Stimulated activated naive CD4-positive, alpha-beta T cell treated with Interleukin-2 at 50 U/mL for 16 hours (primary cell): ENCODE results near the gene WDFY4.

Source experiments
- DNase-seq: peaks from one replicate; lab custom pipeline; 2025; lab: John Stamatoyannopoulos, UW

The WDFY4 gene

DNA sequence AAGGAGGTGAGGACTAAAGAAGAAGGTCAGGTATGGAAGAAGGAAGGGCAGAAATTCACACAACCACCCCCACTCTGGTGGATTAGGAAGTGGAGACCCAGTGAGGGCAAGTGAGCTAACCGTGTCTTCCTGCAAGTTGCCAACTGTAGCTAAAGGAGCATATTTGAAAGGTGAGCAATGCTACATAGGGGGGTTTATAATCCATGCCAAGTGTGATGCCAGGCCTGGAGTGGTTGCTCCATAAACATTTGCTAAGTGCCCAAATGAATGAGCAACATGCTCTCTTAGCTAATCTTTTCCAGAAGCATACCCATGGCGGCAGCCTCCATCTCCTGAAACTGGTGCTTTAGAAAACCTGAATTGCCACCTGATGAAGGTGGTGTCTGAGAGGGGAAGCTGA is 133.4 kb downstream of the WDFY4 start:
- DNase-seq = no peak

DNA sequence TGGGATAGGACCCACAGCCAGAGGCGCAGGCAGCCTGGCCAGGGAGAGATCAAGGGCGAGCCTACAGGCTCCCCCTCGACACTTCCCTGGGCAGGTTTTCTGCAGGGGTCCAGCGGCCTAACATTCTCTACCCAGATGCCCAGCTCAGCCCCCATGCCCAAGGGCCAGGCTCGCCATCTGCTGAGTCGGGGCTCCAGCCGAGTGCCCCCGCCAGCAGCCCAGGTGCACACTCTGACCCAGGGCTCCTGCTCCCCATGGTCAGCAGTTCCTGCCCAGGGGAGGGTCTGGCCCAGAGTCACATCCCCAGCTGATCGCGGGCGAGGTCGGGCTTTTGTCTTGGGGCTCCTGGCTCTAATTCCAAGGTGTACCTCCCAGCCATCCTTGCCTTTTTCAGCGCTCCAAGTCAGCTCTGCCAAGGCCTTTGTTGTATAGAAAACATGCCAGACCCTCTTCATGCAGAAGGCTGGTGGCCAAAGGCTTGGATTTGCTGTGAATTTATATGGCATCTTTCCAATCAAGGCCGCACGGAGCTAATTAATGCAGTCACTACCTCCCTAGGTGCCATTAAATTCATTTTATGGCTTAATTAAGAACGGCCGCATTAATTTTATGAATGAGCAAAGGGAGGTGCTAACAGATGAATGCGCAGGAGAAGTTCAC is 134.3 kb downstream of the WDFY4 start:
- no peak for DNase-seq

DNA sequence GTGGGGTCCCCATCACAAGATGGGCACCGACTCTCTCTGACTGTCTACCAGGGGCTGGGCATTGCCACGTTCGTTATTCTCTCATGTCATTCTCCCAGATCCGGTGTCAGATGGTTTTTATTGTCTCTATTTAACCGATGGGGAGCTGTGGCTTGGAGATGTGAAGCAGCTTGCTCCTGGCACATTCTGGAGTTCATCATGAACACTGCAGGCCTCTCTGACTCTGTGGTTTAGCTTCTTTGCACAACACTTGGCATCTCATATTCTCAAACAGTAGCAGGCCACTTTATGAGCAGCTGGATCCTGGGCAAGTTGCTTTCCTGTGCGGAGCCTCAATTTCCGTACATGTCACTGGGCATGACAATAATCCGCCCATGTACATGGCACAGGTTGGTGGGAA is 135.1 kb downstream of the WDFY4 start:
- no peak for DNase-seq

DNA sequence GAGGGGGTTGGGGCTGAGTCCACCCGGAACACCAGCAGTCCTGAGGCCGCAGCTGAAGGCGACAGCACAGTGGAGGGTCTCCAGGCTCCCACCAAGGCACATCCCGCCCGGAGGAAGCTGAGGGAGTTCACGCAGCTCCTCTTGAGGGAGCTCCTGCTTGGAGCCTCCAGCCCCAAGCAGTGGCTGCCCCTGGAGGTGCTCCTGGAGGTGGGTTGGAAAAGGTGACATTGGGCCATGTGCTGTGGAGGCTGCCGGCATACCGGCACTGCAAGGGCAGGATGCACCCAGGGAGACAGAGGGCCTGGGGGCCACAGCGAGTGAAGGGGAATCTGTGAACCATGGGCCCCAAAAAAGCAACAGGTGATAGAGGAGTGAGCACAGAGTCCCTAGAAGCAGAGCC is 135.6 kb downstream of the WDFY4 start:
- no peak for DNase-seq

DNA sequence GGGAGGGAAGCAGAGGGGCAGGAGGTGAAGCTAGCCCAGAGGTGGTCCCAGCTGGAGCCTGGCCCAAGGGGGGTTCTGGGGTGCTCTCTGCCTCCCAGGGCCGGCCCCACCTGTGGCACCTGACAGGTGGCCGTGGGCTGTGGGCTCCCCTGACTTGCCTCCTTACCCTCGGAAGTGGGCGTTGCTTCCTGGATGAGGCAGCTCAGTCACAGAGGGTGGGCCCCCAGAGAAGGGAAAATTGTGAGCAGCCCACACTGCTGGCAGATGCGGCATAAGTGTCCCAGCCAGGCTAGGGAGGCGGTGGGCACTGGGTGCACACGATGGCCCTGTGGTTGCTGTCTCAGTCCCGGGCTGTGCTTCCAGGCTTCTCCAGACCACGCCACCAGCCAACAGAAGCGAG is 136.0 kb downstream of the WDFY4 start:
- DNase-seq = no peak

DNA sequence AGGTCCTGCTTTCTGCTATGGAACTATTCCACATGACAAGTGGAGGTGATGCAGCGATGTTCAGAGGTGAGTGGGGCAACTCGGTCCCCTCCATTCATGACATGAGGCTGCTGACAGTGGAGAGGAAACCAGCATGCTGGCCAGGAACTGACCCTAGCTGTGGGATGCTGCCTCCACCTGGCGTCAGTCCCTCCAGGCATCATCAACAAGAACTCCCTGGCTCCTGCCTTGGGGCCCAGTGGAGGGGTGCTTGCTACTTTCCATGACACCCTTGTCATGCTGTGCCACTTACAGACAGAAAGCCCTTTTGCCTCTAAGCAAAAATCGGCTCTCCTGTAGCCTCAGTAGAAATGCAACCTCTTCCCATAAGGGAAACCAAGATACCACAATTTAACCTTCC is 136.4 kb downstream of the WDFY4 start:
- no peak for DNase-seq

DNA sequence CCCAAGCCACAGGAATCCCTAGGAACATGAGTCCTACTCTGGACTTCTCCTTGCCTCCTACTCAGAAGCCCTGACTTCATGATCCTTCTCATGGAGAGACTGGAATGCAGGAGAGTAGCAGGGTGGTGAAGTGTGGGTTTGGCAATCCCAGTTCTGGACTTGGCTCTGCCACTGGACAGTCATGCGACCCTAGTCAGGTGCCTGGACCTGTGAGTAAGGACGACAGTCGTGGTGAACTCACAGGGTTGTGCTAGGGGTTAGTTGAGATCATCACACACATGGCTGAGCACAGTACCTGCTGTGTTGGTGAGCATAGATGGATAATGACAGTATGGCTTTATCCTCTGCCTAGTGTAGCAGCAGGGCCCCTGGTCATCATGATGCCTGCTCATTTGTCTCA is 137.0 kb downstream of the WDFY4 start:
- no peak for DNase-seq

DNA sequence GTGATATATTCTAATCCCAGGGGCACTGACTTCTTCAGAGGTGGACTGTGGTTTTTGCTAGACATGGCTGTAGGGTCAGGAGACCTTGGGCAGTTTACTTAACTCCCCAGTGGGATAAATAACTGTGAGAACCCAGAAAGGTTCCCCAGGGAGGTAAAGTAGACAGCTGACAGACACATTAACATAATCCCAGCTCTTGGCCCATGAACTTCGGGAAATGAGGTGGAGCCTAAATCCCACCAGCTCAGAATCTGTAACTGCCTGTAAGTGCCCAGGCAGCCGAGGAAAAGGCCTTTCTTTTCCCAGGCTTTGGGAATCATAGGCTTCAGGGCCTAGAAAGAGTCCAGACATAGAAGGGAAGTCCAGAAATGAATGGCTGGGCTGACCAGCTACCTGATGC is 149.0 kb downstream of the WDFY4 start:
- DNase-seq = no peak

DNA sequence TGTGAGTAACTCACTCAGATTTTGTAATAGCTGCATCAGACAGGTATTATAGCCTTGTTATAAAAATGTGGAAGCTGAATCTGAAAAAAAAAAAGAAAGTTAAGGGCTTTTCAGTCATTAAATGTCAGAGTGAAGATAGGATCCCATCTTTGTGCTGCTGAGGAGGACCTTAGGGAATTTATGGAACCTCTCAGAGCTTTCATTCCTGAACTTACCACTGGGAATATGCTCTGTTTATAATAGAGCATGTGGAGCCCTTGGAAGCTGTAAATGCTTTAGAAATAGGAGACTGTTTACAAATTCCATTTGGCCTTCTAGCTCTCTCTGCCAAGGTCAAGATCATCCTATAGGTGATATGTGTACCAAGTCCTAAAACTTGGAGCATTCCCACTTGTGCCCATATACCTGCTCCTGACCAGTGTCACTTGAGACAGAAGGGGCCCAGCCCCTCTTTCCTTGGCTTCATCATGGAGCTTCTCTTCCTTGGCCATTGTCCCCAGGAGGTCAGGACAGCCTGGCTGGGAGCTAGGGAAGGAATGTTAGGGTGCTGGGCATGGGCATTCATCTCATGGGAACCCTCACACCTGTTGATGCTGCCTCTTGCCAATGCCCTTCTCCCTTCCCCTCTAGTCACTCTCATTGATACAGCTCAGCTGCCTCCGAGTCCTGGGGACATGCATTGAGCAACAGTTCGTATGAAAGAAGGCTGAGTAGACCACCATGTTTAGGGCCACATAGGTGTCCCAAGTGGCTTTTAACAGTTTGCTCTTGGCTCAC is 149.7 kb downstream of the WDFY4 start:
- no peak for DNase-seq

DNA sequence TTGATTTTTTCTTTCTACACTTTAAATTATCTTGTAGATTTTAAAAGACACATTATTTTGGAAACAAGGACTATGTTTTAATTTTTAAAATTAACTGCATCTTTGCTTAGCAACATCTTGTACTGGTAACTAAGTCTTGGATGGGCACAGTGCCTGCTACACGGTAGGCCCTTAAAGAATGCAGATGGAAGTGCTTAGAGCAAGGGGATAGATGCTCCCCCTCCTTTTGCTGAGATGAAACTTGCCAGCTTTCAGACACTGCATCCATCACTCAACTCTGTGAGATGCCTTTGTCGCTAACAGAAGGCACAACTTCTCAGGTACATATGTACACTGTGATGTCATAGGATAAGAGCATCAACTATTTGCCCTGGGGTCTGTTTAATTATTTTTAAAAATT is 151.1 kb downstream of the WDFY4 start:
- no peak for DNase-seq

DNA sequence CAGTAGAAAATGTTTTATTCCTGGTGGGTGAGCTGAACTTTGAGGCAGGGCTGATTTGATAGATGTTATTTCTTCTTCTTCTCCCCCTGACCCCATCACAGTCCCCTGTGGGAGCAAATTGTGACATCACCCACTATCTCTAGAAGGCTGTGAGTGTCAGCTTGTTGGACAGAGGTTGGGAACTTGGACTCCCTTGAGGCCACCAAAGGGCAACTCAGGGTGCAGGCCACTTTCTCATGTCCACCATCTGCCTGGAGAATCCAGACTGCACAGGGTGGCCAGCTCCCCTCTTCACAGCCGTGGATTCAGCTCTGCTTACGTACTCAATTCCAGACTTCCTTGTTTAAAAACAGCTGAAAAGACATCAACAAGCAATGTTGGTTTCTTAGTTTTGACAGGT is 151.9 kb downstream of the WDFY4 start:
- no peak for DNase-seq

DNA sequence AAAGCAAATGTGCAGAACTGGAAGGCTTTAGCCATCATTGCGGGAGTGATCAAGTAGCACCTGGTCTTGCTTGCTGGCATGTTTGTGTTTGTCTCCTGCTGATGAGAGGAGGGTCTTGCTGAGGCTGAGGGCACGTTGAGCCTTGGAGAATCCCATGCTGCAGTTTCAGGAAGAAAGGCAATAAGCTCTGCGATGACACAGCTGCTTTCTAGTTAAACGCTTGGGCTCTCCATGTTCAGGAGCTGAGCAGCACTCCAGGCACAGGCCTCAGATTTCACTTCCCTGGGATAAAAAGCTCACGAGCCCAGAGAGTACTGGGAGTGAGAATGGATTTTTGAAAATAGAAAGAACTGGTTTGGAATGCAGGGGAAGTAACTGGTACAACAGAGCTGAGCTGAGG is 154.2 kb downstream of the WDFY4 start:
- no peak for DNase-seq

DNA sequence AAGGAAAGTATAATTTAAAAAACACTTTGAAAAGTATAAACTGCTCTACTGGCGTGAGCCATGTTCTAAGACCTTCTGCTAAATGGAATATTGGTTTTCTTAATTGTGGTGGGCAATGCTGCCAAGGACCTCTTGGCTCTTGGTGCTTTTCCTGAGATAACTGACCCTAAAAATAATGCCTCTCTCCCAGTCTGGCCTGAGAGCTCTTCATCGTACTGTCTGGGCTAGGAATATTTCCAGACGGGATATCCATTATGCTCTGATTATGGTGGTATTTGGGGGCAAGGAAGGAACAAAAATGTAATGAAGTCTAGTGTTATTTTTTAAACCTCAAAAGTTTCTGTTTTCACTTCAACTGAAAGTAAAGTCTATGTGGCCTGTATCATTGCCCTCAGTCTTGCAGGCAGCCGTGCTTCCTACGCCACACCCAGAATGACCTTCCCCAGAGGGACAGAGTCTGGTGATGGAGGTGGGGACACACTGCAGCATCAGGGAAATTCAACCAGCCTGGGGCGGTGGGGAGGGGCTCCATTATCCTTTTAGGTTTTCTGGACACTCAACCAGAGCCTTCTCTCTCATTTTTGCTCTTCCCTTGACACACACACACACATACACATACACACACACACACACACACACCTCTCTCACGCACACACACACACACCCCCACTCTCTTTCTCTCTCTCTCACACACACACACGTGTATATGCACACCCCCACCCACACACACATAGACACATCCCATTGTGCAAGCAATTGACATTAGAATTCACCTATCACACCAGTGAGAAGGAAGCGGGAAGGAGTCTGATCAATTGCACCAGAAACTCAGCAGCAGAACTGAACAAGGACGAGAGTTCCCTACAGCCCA is 155.4 kb downstream of the WDFY4 start:
- no peak for DNase-seq

DNA sequence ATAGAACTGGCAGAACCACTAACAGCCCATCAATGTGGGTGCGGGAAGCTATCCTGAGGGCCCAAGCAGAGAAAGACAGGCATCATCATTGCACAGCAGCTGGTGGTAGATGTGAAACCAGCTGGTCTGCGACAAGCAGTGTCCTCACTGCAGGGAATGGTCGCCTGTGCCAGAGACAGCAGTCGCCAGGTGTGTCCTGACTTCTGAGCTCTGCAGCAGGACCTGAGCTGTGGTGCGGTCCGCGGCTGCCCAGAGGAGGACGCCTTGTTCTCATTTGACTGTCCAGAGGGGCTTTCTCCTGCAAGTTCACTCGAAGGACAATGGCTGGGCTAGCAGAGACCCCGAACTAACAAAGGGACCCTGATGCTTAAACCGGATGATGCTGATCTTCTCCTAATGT is 157.6 kb downstream of the WDFY4 start:
- DNase-seq = no peak

DNA sequence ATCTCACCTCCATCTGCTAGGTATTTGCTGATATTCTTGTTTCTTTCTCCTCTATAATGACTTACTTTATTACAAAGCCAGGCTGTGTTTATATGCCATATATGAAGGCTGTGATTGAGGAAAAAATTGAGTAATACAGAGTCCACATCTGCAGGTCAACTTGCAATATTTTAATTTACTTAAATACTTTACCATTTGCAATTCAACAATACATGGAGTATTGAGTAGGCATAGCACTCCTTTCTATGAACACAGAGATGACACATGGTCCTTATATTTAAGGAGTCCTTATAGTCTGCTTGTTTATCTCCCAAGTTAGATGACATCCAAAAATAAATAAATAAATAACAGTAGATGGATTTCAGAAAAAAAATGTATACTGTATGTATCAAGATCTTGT is 158.5 kb downstream of the WDFY4 start:
- no peak for DNase-seq

DNA sequence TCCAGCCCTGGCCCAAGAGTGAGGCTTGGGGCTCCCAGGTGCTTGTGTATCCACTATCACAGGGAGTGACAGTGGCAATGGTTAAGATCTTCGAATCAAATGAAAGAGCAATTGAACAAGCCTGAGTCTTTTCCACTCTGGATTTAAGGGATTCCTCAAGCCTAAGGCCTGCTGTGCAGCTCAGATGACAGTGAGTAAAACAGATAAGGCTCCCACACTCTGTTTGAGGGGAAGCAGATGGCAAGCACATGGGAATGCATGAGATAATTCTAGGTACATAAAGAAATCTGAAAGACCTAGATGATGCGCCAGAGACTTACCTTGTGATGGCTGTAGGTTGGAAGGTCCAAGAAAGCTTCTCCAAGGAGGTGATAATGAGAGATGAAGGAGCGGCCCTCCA is 159.9 kb downstream of the WDFY4 start:
- DNase-seq = no peak

DNA sequence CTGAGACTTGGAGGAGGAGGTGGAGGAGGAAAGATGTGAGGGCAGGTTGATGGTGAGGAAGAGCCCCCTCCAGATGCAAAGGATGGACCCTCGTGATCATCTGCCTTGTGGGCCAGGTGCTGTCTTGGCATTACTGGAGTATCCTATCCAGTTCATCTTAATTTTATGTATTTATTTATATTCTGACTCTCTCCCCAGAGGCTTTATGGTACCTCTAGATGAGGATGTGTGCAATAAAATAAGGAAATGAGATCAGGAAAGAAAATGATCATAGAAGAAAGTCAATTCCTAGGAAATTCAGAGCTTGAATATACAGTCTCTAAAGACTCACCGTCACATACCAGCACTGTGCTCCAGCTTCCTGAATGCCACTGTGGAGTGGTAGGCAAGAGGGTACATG is 160.8 kb downstream of the WDFY4 start:
- no peak for DNase-seq

DNA sequence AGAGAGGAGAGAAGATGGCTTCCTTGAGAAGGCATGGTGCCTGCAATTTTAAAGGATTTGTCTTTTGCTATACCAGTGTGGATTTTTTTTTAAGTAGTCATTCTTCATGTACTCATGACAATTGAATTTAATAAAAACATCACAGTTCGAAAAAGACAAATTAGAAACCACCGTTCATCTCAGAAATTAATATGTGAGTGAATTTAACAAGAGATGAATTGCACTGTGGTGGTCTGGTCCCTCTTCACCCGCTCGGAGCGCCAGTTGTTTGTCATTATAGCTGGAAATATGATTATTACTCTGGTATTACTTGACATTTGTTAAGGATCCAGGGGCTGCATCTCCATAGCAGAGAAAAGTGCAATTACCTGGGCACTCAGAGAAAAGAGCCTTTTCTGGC is 163.0 kb downstream of the WDFY4 start:
- no peak for DNase-seq

DNA sequence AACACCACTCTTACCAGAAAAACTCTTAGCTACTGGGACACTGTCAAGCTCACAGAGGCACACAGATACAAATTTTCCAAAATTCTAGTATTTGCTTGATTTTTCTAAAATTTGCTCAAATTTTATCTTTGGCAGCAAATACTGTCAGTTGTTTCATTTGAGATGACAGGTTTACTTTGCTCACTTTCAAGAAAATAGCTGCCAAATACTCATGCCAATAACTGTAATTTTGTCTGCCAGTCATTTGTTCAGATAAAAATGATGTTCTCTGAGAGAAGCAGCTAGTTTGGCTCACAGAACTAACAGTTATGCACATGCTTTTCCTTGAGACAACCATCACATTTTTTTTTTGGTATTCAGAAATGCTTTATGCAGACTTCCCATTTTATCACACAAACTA is 172.2 kb downstream of the WDFY4 start:
- no peak for DNase-seq

DNA sequence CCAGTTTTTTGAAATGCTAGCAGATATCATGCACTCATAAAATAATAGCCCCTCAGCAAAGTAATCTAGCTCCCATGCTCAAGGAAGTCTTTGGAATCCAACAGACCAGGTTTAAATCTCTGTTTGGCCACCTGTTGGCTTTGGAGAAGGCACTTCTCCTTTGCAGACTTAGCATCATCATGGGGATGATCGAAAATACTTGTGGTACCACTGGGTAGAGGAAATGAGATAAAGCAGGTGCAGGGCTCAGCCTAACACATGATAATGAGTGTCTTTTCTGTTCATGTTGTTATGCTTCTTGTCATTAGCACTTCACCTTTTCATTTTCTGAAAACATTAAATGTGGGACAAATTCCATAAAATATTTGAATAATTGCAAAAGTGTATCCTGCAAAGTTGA is 187.6 kb downstream of the WDFY4 start:
- no peak for DNase-seq

DNA sequence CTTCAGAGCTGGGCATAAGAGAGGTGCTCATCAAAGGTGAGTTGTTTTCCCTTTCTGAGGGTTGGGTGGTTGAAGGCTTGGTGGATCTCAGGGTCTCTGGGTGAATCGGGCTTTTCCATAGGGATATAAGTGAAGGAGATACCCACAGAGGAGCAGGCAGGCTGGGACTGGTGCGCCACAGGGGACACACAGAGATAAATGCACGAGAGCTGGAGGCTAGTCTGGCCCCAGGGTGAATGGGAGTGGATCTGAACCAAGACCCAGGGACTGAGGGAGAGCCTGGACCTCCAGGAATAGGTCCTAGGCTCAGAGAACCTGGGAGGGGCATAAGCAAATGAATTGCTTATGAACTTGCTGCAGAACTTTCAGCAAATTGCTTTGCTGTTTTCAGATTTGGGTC is 193.4 kb downstream of the WDFY4 start:
- no peak for DNase-seq

DNA sequence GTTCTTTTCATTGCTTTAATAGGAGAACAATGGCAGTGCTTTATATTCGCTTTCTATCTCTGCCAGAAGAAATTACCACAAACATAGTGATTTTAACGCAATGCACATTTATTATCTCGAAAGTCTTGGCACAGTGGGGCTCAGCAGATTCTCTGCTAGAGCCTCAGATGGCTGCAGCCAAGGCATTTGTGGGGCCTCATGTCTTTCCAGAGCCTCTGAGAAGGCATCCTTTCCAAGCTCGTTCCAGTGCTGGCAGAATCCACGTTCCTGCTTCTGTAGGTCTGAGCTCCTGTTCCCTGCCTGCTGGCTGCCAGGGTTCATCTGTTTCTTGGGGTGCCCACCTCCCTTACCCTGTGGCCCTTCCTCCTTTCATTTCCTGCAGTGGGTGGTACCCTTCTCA is 194.8 kb downstream of the WDFY4 start:
- DNase-seq = no peak
